GM23338 (cell line): ENCODE results near the gene NECTIN2. TPM values are rescaled to one million over a fixed set of nuclear protein-coding genes. Genes with fewer than 3 reads are reported as not detected.

Source experiments
- ATAC-seq: fragments of 200-7000 bp; cut with Tn5 transposase; 3 replicates; pipeline ENCODE4 v1.9.1; 2020
- DNase-seq: peaks from one replicate; pipeline ENCODE4 v3.0.0-alpha.2; 2015; ENCODE audit warnings: low spot score
- H2AFZ ChIP-seq: fragments of 200-600 bp; sonication (generic); 2 replicates; pipeline ENCODE4 v1.8.0; 2016; ENCODE audit warnings: antibody characterized with exemption, mild to moderate bottlenecking, moderate library complexity
- H3F3A ChIP-seq: fragments of 200-600 bp; sonication (generic); replicated peaks from 2 replicates; pipeline ENCODE4 v1.8.0; 2017; ENCODE audit warnings: antibody characterized with exemption, mixed run types, low read depth
- H3K27ac ChIP-seq: fragments of 200-600 bp; sonication (generic); 2 replicates; pipeline ENCODE4 v1.6.1; 2016; ENCODE audit warnings: low read depth
- H3K27me3 ChIP-seq: fragments of 200-600 bp; sonication (generic); 2 replicates; pipeline ENCODE4 v1.8.0; 2016; ENCODE audit warnings: mild to moderate bottlenecking, mixed run types, moderate library complexity; ENCODE audit not compliant: insufficient read depth
- H3K36me3 ChIP-seq: fragments of 200-600 bp; sonication (generic); 2 replicates; pipeline ENCODE4 v1.8.0; 2016; ENCODE audit warnings: mild to moderate bottlenecking; ENCODE audit not compliant: insufficient read depth
- H3K4me1 ChIP-seq: fragments of 200-600 bp; sonication (generic); 2 replicates; pipeline ENCODE4 v1.8.0; 2016; ENCODE audit warnings: mild to moderate bottlenecking, moderate library complexity; ENCODE audit not compliant: insufficient read depth
- H3K4me2 ChIP-seq: fragments of 200-600 bp; sonication (generic); 2 replicates; pipeline ENCODE4 v1.7.1; 2017; ENCODE audit warnings: mixed run types
- H3K4me3 ChIP-seq: fragments of 200-600 bp; sonication (generic); 2 replicates; pipeline ENCODE4 v1.6.1; 2016; ENCODE audit warnings: mixed run types
- H3K79me2 ChIP-seq: fragments of 200-600 bp; sonication (generic); replicated peaks from 2 replicates; pipeline ENCODE4 v1.8.0; 2017; ENCODE audit warnings: mild to moderate bottlenecking; ENCODE audit not compliant: insufficient read depth
- H3K9me2 ChIP-seq: fragments of 200-600 bp; sonication (generic); 2 replicates; pipeline ENCODE4 v1.8.0; 2017; ENCODE audit not compliant: insufficient read depth
- H4K20me1 ChIP-seq: fragments of 200-600 bp; sonication (generic); replicated peaks from 2 replicates; pipeline ENCODE4 v1.8.0; 2017; ENCODE audit warnings: mild to moderate bottlenecking; ENCODE audit not compliant: insufficient read depth
- H3K27ac Mint-ChIP-seq: 2 replicates; pipeline ENCODE4 v1.8.0; 2020; ENCODE audit warnings: inconsistent platforms, mild to moderate bottlenecking, moderate library complexity, mixed read lengths
- H3K27me3 Mint-ChIP-seq: 3 replicates; pipeline ENCODE4 v1.8.0; 2022; ENCODE audit warnings: low read depth, mild to moderate bottlenecking, moderate library complexity, mixed read lengths, inconsistent platforms; ENCODE audit not compliant: insufficient read depth, poor library complexity
- H3K36me3 Mint-ChIP-seq: 3 replicates; pipeline ENCODE4 v1.8.0; 2021; ENCODE audit warnings: low read depth, mild to moderate bottlenecking, inconsistent platforms, moderate library complexity, mixed read lengths
- H3K4me1 Mint-ChIP-seq: 3 replicates; pipeline ENCODE4 v1.8.0; 2020; ENCODE audit warnings: mild to moderate bottlenecking, inconsistent platforms, mixed read lengths
- H3K4me3 Mint-ChIP-seq: 3 replicates; pipeline ENCODE4 v1.8.0; 2021; ENCODE audit warnings: moderate library complexity, mild to moderate bottlenecking, inconsistent platforms, mixed read lengths
- H3K9me3 Mint-ChIP-seq: 3 replicates; pipeline ENCODE4 v1.8.0; 2020; ENCODE audit warnings: moderate library complexity, mild to moderate bottlenecking, inconsistent platforms, mixed read lengths
- CREB1 ChIP-seq: fragments of 250-450 bp; sonication (Bioruptor Pico); IDR thresholded peaks from 2 replicates; pipeline ENCODE4 v1.5.0; 2020; ENCODE audit warnings: low read depth, mild to moderate bottlenecking, moderate library complexity
- ETS1 ChIP-seq: IDR thresholded peaks from 2 replicates; pipeline ENCODE4 v1.6.1; 2016; ENCODE audit warnings: antibody characterized with exemption
- NANOG ChIP-seq: IDR thresholded peaks from 2 replicates; pipeline ENCODE4 v1.6.1; 2016; ENCODE audit warnings: antibody characterized with exemption, borderline replicate concordance
- POLR2AphosphoS5 ChIP-seq: IDR thresholded peaks from 2 replicates; pipeline ENCODE4 v1.6.1; 2016; ENCODE audit warnings: antibody characterized with exemption, low read depth
- ZNF462 ChIP-seq: fragments of 250-450 bp; sonication (Bioruptor Pico); IDR thresholded peaks from 2 replicates; pipeline ENCODE4 v1.5.0; 2020; ENCODE audit warnings: mild to moderate bottlenecking, moderate library complexity
- polyA plus RNA-seq: library from polyadenylated mRNA; unstranded; fragments of >200 nt; fragmentation: Nextera tagmentation; extraction: Ambion mirVana; gene quantifications from 2 replicates; pipeline ENCODE4 v1.2.1, GENCODE V29; 2016
- total RNA-seq: library from RNA; depleted of rRNA; stranded (reverse); fragments of >200 nt; shearing (Covaris generic); gene quantifications from 2 replicates; pipeline ENCODE4 v1.2.3, GENCODE V29; 2014

NECTIN2 gene
- total and polyA plus RNA-seq, 2 experiments from 2014 or later, result 109 to 230 TPM

- TF ChIP-seq ZNF462 (CRISPR knock-in tag), result no peak
- no peak for TF ChIP-seq ETS1
Observed at GRCh38 chr19:44845286-44845611, 848 bp upstream of the NECTIN2 start (continued).

GRCh38 chr19:44846455-44847143, 502 bp downstream of the NECTIN2 start:
- peak; percentile 36 for ATAC-seq
- no peak overlapping the region for H2AFZ ChIP-seq

More at GRCh38 chr19:44846455-44847143, 502 bp downstream of the NECTIN2 start:
- Histone ChIP-seq H4K20me1 (peaks cover 28% of the 10 kb centered on the region), H3K79me2 (peaks cover 54% of the 10 kb centered on the region), H3K9me2 (no peaks in the 10 kb centered on the region), H3K36me3 (no peaks in the 10 kb centered on the region), H3F3A (peaks cover 23% of the 10 kb centered on the region), H3K4me2 (peak overlapping the region; percentile 100), H3K4me3 (peak overlapping the region; percentile 99), H3K27ac (peak overlapping the region; percentile 100), H3K4me1 (peaks cover 25% of the 10 kb centered on the region), H3K27me3 (peaks cover 13% of the 10 kb centered on the region; the same call in 1 of the 2 replicates)
- Mint-ChIP-seq H3K4me1 (peaks cover 26% of the 10 kb centered on the region), H3K27ac (peak overlapping the region; percentile 97), H3K4me3 (peak overlapping the region; percentile 96), H3K9me3 (peaks cover 3% of the 10 kb centered on the region; the same call in 2 of the 3 replicates), H3K36me3 (peaks cover 18% of the 10 kb centered on the region; the same call in 2 of the 3 replicates), H3K27me3 (peaks cover 36% of the 10 kb centered on the region)
- TF ChIP-seq CREB1 (CRISPR knock-in tag), result 0 out of 2 replicates have a peak, but pooled peaks have one; percentile 49
- TF ChIP-seq POLR2AphosphoS5, result peak; percentile 36
- no peak for TF ChIP-seq NANOG
- peak; percentile 98 for DNase-seq
